ENCODE results near the gene PRKAA2. TPM values are rescaled to one million over a fixed set of nuclear protein-coding genes. Genes with fewer than 3 reads are reported as not detected.

The PRKAA2 gene
- total RNA-seq (2012; rRNA removed) (1.4 and 2.2 TPM in 2 replicates), polyA plus RNA-seq (2012; rRNA removed) (0.56 and 0.72 TPM in 2 replicates), Bru-seq, nascent RNA (percentile 67 among the genes with signal in this experiment), BruChase-seq, experiment 1, labeled RNA remaining after a 6-hour chase (percentile 77 among the genes with signal in this experiment), BruChase-seq, experiment 2, labeled RNA remaining after a 2-hour chase (percentile 86 among the genes with signal in this experiment)
- polyA plus RNA-seq (2012; cell fraction: cytosol; rRNA removed), result 0.11 and 0.15 TPM in 2 replicates
- 0.18 and 2.3 TPM in 2 replicates for polyA plus RNA-seq (2012; cell fraction: nucleus; rRNA removed; ENCODE audit: low replicate concordance)
- long read RNA-seq, full-length matches to known transcripts, result 5 of 7 reads
- long read RNA-seq, partial matches to known transcripts, result 0 of 7 reads
- long read RNA-seq, other reads (novel, unspliced or antisense), result 2 of 7 reads

- H3K4me2 ChIP-seq (ENCODE audit: low read depth, low read length), result peak within 1 kb of the TSS; percentile 97
Observed at GRCh38 chr1:56644919-56645676, at the start of gene PRKAA2. Gene PRKAA2, plus strand, starts transcription at chr1:56645314. Its CDS starts 74 bp downstream, at chr1:56645388.

More at GRCh38 chr1:56644919-56645676, at the start of gene PRKAA2:
- TF ChIP-seq USF2 (IDR thresholded peaks at IDR 0.05; ENCODE audit: low read depth, low read length), result no peak
- TF ChIP-seq FOS (IDR thresholded peaks at IDR 0.05; ENCODE audit: low read depth, low read length), result no peak
- peak; percentile 52; the same call in 1 of the 2 replicates for TF ChIP-seq MAZ (IDR thresholded peaks at IDR 0.05; ENCODE audit: borderline replicate concordance, low read depth, low read length)
- TF ChIP-seq NFE2L2 (IDR thresholded peaks at IDR 0.05; ENCODE audit: low read depth, low read length), result no peak
- no peak for TF ChIP-seq POLR2A (IDR thresholded peaks at IDR 0.05; ENCODE audit: low read depth, low read length)
- no peak for TF ChIP-seq CHD1 (IDR thresholded peaks at IDR 0.05; ENCODE audit: low read depth, low read length)
- TF ChIP-seq CTCF (conservative IDR thresholded peaks at IDR 0.05; ENCODE audit: low read depth, low read length), result no peak
- TF ChIP-seq MXI1 (IDR thresholded peaks at IDR 0.05; ENCODE audit: borderline replicate concordance, low read depth, low read length), result peak; percentile 29; the same call in 1 of the 2 replicates
- TF ChIP-seq CEBPB (IDR thresholded peaks at IDR 0.05; ENCODE audit: low read depth, low read length), result no peak
- peak within 1 kb of the TSS; percentile 92 for H3K4me3 ChIP-seq (ENCODE audit: insufficient read depth, low read depth, low read length)
- dilution Hi-C loops (cut with HindIII; ENCODE audit: low sequenced_read_pairs, unreplicated experiment) (no loop called here), in situ Hi-C loops (cut with MboI; ENCODE audit: low sequenced_read_pairs) (no loop called here), intact Hi-C loops (cut with micrococcal nuclease) (loop anchor here (5.0 kb wide), 1 partner anchor 162 kb away; no protein-coding TSS in a partner anchor)
- peak within 1 kb of the TSS; percentile 72 for H3K9ac ChIP-seq (ENCODE audit: low read depth, low read length)
- H3K36me3 ChIP-seq (ENCODE audit: control insufficient read depth, insufficient read depth, low read length), result no peaks in the 10 kb centered on the region
- BruUV-seq (replicated peaks), result no TSS peak
- H2AK5ac ChIP-seq (ENCODE audit: low read depth, low read length), result no peak within 1 kb of the TSS; the same call in 1 of the 2 replicates
- no peaks in the 10 kb centered on the region for H3K9me3 ChIP-seq (ENCODE audit: control insufficient read depth, insufficient read depth, low read length)
- peak within 1 kb of the TSS; percentile 16; the same call in 1 of the 2 replicates for H3K14ac ChIP-seq (replicated peaks; ENCODE audit: low read depth, low read length)
- peaks cover 0 to 6% of the 10 kb centered on the region in 2 experiments; a peak in 2 of 4 replicates for H3K79me1 ChIP-seq (ENCODE audit: low read depth in 1 of 2, low read length in 2 of 2)
- H4K8ac ChIP-seq (ENCODE audit: low read depth in 2 of 2, low read length in 2 of 2), result peak within 1 kb of the TSS; percentile 15 to 89
- POLR2A ChIA-PET (ENCODE audit: unreplicated experiment), result no interaction called here
- no peaks in the 10 kb centered on the region for H3K27me3 ChIP-seq (ENCODE audit: control insufficient read depth, insufficient read depth, low read length)
- H2AK9ac ChIP-seq (replicated peaks; ENCODE audit: low read depth, low read length, poor library complexity), result peak within 1 kb of the TSS; percentile 47
- no peak within 1 kb of the TSS; the same call in 1 of the 2 replicates for H3K56ac ChIP-seq (ENCODE audit: extremely low read depth, insufficient read depth, low read length)
- peak within 1 kb of the TSS; percentile 84 for H4K5ac ChIP-seq (ENCODE audit: low read depth, low read length)
- H3K9me1 ChIP-seq (ENCODE audit: insufficient read depth, low read length), result no peaks in the 10 kb centered on the region
- peak within 1 kb of the TSS; percentile 44; the same call in 1 of the 2 replicates for H4K91ac ChIP-seq (ENCODE audit: insufficient read depth, low read depth, low read length)
- peak within 1 kb of the TSS; percentile 99 for H2AFZ ChIP-seq (replicated peaks; ENCODE audit: low read length, poor library complexity)
- WGBS, 2 experiments (ENCODE audit: extremely low coverage in 2 of 2, insufficient read length in 1 of 2), result 1% methylated on average over 29 of the region's 103 CpGs; no CpG with 5 or more reads in 1 of the 2 experiments
- H3K18ac ChIP-seq (ENCODE audit: low read depth, low read length), result peak within 1 kb of the TSS; percentile 66
- H2BK15ac ChIP-seq (ENCODE audit: low read depth, low read length), result peak within 1 kb of the TSS; percentile 28; the same call in 1 of the 3 replicates
- H2BK20ac ChIP-seq (ENCODE audit: low read depth, low read length), result no peak within 1 kb of the TSS
- peak within 1 kb of the TSS; percentile 81 for H3K4ac ChIP-seq (ENCODE audit: low read depth, low read length)
- ATAC-seq (ENCODE audit: low read depth) (peak; percentile 88), DNase-seq (peak; percentile 12)
- peak within 1 kb of the TSS; percentile 87 for H3K23ac ChIP-seq (ENCODE audit: low read depth, low read length)
- H3K27ac ChIP-seq (ENCODE audit: insufficient read depth, low read length), result peak within 1 kb of the TSS; percentile 42
- no peak within 1 kb of the TSS for H2BK5ac ChIP-seq (ENCODE audit: low read depth, low read length, poor library complexity, severe bottlenecking)
- CTCF ChIA-PET, result interaction anchor here (0.9 kb wide), 1 partner anchor 22 kb away, joined by 3 read pairs; no protein-coding TSS in a partner anchor
- peaks cover 2% of the 10 kb centered on the region; the same call in 1 of the 2 replicates for H3K4me1 ChIP-seq (ENCODE audit: control insufficient read depth, insufficient read depth, low read length)
- peak within 1 kb of the TSS; percentile 55; the same call in 1 of the 2 replicates for H2BK120ac ChIP-seq (ENCODE audit: low read depth, low read length)
- no peaks in the 10 kb centered on the region for H4K20me1 ChIP-seq (ENCODE audit: insufficient read depth, low read length)

Data from IMR-90 (cell line).